ENCODE measurements around the gene UBL7.
A peak's percentile ranks its signal among the peaks of the same experiment; 100 is the strongest.

Gene UBL7

DNA sequence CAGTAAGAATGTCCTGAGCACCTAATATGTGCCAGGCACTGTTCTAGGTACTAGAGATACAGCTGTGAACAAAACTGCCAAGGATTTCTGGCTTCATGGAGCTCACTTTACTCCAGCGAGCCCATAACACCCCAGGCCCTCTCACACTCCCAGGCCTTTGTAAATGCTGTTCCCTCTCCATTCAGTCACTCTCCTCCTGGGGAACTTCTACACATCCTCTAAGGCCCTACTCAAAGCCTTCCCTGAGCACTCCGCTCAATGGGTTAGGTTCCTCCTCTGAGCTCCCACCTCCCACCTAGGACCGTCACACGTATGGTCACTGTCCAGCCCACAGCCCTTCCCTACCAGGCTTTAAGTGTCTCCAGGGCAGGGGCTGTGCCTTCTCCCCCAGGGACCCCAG lies 54.4 kb downstream of the UBL7 start:
- DNase-seq: no peak

DNA sequence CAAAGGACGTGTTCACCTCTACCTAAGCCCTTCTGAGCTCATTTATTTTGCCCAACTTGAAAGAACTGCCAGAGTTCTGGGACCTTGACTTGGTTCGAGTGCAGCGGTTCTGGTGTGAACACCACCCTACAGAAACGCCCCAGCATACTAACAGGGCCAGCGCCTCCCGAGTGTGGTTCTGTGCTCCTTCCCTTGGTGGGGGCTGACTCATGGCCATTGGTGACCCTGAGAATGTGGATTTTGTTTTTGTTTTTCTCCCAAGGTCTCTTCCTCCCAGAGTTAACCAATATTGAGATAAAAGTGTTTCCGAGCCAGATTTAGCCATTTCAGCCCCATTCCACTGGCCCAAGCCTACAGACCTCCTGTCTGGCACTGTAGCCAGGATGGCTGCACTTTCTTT lies 55.1 kb downstream of the UBL7 start:
- DNase-seq: no peak

DNA sequence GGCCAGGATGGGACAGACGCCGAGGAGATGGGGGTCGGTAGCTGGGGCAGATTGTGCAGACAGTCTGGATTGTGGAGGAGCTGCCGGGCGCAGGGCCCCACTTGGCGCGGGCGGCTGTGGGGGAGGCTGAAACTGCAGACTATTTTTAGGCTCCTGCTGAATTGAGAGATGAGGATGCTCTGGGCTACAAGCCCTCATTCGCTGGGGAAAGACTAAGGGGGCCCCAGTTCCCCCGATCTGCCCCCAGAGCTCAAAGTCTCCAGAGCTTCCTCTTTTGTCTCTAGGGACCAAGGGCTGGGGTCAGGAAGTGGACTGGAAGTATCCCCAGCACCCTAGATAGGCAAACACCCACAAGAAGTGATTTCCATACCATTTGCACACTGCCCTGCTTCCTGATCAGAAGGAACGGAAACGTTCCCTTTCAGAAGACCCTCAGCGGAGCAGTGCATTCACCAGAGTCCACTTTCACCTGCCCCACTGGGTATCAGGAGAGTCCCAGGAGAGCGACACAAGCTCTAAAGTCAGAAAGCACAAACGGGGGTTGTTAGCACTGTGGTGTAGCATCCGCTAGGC lies 56.9 kb downstream of the UBL7 start:
- no peak for DNase-seq

DNA sequence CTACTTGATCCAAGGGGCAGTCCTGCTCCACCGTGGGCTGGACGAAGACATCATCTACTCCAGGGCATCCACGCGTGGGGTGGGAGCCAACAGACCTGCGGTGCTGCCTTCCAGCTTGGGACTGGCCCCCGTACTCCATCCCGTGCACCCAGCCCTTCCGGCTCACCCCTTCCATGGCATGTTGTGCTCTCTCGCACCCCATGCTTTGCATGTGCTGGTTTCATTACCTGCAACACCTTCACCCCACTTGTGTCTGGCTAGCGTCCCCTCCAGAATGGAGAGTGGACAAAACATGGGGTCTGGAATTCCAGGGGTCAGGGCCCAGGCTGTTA lies 57.4 kb downstream of the UBL7 start:
- no peak for DNase-seq

DNA sequence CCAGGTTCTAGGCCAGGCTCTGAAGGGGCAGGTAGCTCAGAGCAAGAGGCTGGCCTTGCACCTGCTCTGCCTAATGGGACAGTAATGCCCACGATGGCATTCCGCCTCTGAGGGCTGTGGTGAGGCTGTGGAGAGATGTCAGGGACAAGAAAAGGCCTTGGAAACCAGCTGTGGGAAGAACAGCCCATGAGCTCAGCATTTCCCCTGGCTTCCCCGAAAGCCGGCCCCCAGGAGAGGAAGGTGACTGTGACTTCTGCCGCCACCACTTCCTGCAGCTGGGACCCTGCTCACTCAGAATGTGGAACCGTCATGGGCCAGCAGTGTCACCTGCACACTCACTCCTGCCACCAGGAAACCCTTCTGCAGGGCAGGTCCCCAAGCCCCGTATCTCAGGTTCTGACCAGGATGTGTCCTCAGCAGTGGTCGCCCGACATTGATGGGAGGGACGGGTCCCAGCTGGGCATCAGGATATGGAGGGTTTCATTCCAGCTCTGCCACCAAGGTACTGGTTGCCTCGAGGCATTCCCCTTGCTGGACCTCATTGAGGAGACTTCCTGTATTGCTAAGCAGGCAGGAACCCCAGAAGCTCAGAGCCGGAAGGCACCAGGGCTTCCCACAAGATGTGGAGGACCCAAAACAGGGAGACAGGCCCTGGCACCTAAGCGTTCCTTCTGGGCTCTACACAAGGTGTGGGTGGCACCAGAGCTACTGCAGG lies 57.9 kb downstream of the UBL7 start:
- DNase-seq: peak; percentile 49

DNA sequence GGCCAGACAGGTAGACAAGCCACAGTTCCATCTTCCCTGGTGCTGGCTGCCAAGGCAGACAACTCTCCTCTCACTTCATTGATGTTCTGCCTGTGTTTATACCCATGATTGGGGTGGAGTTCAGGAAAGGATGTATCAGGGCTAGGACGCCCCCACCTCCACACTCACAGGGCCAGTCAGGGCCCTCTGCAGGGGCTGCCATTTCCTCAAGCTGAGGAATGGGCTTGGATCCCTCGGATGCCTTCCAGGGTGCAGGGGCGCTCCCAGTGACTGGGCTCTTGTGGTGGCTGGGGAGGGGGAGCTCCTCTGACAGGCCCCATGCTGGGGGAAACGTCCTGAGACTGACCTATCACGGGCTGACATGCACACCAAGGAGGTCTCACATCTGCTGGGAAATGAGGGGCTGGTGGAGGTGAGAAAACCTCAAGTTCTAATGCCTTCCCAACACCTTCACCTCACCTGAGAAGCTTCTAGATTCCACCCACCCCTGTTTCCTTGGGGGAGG lies 58.6 kb downstream of the UBL7 start:
- no peak for DNase-seq

DNA sequence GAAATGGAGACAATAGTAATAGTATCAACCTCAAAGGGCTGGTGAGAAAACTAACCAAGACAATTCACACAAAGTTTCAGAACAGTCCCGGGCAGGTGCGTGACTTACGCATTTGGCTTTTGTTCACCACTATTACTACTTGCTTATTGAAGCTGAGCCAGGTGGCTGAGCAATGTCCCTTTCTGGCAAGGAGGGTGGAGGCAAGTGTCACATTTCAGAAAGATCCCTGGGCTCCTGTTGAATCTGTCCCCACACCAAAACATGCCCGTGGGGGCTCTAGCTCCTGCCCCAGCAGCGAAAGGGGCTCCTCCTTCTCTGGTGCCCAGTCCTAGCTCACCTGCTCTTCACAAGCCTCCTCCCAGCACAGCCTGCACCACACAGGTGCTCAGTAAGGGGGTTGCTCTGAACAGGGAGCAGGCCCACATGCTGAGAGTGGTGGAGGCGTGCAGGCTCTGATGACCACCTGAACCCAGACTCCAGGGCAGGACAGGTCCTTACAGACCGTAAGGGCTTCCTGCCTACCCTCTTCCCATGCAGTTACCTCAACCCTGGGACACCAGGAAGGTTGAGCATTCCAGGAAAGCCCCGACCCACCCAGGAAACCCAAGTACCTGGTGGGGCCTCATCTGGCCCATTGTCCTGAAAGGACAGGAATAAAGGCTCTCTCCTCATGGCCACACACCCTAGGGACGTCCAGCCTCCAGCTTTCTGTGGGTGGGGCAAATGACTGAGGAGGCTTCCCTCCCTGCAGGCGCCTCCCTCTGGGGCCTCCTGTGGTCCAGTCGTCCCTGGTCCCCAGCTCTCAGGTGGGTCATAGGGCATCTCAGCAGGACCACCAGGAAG lies 59.8 kb downstream of the UBL7 start:
- no peak for DNase-seq

DNA sequence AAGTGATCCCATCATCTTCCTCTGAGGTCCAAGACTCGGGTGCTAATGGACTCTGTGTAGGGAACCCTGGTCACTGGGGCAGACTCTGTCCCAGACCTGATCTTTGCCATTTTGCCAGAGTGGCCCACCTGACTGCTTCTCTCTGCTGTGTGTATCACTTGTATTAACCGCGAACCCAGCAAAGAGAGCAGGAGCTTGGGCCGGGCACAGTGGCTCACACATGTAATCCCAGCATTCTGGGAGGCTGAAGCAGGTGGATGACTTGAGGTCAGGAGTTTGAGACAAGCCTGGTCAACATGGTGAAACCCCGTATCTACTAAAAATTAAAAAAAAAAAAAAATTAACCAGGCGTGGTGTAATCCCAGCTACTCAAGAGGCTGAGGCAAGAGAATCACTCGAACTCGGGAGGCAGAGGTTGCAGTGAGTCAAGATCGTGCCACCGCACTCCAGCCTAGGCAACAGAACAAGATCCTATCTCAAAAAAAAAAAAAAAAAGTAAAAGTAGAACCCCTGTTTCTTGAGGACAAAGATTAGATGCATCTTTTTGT lies 60.6 kb downstream of the UBL7 start:
- DNase-seq: no peak

DNA sequence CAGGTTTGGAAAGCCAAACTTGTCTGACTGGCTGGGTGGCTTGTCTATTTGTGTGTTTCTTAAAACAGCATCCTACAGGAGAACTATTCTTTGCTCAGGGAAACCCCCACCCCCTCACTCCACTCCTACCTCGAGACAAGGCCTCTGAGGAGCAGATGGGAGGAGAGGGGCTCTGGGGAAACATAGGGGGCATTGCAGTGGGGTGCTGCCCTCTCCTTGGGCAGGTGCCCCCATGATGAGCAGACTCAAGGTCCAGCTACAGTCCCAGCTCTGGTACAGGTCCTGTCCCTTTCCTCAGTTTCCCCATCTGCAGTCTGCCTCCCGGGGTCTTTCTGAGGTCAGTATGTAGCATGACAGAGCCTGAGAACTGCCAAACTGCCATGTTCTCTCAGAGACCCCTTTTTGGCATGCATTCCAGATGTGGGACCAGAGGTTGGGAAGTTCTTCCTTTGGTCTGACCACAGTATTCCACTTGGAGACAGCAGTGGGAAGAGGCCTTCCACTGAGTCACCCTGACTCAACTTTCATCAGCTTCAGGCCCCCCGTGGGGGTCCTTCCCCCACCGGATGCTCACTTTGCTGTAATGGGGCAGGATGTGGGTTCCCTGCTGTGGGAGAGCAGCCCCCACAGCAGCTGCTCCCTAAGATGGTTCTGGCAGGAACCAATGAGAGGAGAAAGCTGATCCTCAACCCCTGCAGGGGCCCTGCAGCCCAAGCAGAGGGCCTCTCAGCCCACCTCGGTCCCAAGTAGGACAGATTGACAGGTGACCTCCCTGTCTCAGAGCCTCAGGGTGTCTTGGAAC lies 61.2 kb downstream of the UBL7 start:
- DNase-seq: peak; percentile 49

DNA sequence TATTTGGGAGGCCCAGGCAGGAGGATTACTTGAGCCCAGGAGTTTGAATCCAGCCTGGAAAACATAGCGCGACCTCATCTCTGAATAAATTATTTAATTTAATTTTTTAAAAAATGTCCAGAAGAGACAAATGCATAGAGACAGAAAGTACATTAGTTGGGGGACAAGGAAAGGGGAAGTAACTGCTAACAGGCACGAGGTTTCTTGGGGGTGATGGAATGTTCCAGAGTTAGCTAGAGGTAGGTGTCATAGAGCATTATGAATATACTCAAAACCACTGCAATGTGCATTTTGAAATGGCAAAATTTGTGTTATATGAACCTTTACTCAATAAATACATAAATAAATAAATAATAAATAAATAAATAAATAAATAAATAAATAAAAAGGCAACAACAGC lies 61.9 kb downstream of the UBL7 start:
- DNase-seq: no peak

DNA sequence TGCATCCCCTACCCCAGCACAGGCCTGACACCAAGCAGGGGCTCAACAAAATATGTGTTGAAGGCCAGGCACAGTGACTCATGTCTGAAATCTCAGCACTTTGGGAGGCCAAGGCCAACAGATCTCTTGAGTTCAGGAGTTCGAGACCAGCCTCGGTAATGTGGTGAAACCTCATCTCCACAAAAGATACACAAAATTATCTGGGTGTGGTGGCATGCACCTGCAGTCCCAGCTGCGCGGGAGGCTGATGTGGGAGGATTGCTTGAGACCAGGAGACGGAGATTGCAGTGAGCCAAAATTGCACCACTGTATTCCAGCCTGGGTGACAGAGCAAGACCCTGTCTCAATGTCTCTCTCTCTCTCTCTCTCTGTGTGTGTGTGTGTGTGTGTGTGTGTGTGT lies 62.8 kb downstream of the UBL7 start:
- no peak for DNase-seq

DNA sequence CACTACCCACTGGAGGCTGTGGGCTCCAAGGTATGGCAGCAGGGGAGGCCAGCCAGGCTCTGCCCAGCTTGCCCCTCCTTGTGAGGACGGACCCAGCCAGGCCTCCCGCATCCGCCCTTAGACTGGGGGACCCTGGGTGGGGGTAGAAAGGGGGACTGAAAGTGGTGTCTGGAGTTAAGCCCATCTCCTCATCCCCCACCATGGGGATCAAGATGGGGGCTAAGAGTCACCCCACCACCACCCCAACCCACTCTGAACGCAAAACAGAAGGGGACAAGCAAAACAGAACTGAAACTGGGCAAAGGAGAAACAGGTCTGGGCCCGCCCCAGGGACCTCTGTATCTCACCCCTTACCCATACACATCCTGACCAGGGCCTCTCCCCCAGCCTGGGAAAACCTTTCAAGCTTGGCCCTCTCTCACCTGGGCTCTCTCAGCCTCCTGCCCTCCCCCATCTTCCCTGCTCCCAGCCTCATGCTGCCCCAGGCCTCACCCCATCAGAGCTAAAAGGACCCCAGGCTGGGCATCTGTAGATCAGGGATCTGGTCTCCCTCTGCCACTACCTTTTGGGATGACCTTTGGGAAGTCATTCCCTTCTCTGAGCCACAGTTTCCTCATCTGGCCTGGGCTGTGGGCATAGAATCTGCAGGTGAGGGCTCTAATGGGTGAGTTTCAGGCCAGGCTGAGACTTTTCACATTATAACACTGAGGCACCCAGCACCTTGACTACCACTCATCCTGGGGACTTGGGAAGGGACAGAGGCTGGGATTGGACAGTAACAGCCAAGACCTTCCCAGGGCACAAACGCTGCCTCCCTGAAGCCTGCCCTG lies 63.5 kb downstream of the UBL7 start:
- no peak for DNase-seq

DNA sequence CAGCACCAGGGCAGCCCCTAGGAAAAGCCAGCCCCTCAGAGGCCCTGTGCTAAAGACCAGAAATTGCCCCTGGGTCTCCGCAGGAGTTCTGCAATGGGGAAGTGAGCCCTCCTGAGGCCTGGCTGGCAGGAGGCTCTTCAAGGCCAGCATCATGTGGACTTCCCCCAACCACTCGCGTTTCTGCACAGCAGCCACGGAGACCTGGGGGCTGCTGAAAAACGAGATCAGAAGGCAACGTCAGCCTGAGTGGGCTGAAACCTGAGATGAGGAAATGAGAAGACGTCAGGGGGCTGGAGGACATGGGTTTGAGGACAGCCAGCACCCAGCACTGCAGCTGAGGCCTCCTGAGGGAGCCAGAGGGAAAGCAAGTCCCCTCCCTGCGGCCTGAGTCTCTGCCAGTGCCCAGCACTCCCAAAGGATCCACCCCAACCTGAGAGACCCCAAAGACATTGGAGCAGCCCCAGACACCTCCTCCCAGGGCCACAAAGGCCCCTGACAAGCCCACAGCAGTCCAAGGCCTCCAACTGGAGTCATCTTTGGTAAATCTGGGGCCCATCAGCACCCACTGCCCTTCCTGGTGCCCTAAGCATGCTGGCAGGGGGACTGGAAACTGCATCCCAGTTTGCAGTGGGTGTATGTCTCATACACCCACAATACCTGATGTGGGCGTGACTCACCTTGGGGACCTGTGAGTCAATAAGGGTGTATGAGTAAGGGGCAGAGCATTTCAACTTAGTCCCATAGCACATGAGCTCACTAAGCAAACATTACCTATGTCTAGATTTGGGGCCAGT lies 64.3 kb downstream of the UBL7 start:
- DNase-seq: no peak

DNA sequence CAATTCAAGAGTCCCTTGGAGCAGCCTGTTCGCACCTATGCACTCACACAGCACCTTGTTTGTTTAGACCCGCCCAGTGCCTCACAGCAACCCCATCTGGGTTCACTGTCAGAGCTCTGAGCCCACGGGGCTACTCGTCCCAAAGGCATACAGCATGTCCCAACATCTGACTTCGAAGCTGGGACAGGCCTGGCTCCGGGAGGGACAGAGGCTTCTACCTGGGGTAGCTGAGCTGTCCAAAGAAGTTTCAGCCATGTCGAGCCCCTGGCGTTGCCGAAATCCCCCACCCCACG lies 64.9 kb downstream of the UBL7 start:
- no peak for DNase-seq
